ENCODE data around the gene DNAH7. TPM values are rescaled to one million over a fixed set of nuclear protein-coding genes. Genes with fewer than 3 reads are reported as not detected.

Gene DNAH7
- total RNA-seq, 1 donor = 0.10 TPM

DNA sequence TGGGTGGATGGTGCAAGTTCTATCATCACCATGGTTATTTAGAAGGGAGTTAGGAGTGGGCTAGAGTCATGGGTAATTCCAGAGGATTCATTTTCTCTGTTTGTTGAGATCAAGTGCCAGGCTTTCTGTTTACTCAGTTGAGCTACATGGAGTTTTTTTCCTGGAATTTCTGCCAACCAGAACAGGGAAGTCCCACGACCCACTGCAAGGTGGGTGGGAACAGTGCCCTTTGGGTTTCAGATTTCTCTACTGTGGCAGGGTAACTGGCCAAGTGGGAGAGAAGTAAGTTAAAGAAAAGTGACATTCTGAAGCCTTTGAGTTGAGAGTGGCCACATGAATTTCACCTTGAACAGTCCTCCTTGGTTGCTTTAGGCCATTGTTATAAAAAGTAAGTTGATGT is 272.8 kb downstream of the DNAH7 start:
- H3K27me3 ChIP-seq (ENCODE audit: insufficient read depth, low read length) = no peaks in the 10 kb centered on the region
- H3K4me1 ChIP-seq (ENCODE audit: insufficient read depth, low read length) = no peaks in the 10 kb centered on the region
- H3K4me3 ChIP-seq (ENCODE audit: low read length) = no peak overlapping the region
- no peaks in the 10 kb centered on the region for H3K9me3 ChIP-seq (ENCODE audit: low read depth, low read length)

DNA sequence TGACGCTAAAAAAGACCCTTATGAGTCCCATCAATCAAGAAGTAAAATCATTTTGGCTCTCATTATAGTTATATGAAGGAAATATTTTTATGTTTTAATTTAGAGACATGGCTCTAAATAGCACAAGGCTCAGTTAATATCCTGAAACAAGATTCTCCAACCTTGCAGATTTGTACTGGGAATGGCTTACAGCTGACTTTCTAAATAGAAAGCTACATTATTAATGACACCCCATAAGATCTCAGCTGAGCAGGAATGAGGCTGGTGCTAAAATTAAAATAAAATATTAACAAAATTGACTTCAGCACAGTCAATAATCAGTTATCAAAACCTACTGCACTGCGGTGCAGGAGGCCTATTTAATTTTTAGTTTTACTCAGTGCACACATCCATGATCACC is 274.8 kb downstream of the DNAH7 start:
- Histone ChIP-seq H3K9me3 (ENCODE audit: low read depth, low read length) (no peaks in the 10 kb centered on the region), H3K27me3 (ENCODE audit: insufficient read depth, low read length) (no peaks in the 10 kb centered on the region), H3K4me1 (ENCODE audit: insufficient read depth, low read length) (no peaks in the 10 kb centered on the region), H3K4me3 (ENCODE audit: low read length) (no peak overlapping the region)

DNA sequence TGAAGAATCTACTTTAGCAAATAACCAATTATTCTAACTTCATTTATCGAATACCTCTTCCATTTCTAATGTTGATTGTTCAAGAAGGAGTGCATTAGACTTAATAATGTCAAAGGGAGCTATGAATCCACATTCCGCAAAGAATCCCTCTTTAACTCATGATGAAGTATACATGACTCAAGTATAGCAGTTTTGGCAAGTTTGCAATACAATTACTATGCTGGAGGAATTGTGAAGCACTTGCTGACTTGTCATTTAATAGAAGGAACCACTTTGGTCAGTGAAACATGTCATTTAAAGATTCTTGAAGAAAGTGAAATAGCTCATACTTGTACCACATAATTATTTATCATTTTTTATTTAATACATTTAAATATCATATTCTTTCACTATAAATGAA is 286.5 kb downstream of the DNAH7 start:
- no peaks in the 10 kb centered on the region for H3K27me3 ChIP-seq (ENCODE audit: insufficient read depth, low read length)
- H3K4me1 ChIP-seq (ENCODE audit: insufficient read depth, low read length) = no peaks in the 10 kb centered on the region
- no peaks in the 10 kb centered on the region for H3K9me3 ChIP-seq (ENCODE audit: low read depth, low read length)
- no peak overlapping the region for H3K4me3 ChIP-seq (ENCODE audit: low read length)

DNA sequence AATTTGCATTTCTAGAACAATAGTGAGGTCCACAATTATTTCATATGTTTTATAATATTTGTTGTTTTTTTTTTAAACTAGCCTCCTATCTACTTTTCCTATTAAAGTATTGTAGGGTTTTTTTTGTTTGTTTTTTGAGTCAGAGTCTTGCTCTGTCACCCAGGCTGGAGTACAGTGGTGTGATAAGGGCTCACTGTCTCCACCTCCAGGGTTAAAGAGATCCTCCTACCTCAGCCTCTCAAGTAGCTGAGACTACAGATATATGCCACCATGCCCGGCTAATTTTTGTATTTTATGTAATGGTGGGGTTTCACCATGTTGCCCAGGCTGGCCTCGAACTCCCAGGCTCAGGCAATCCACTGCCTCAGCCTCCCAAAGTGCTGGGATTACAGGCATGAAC is 289.1 kb downstream of the DNAH7 start:
- no peak overlapping the region for H3K4me3 ChIP-seq (ENCODE audit: low read length)
- H3K4me1 ChIP-seq (ENCODE audit: insufficient read depth, low read length) = no peaks in the 10 kb centered on the region
- H3K27me3 ChIP-seq (ENCODE audit: insufficient read depth, low read length) = no peaks in the 10 kb centered on the region
- no peaks in the 10 kb centered on the region for H3K9me3 ChIP-seq (ENCODE audit: low read depth, low read length)

DNA sequence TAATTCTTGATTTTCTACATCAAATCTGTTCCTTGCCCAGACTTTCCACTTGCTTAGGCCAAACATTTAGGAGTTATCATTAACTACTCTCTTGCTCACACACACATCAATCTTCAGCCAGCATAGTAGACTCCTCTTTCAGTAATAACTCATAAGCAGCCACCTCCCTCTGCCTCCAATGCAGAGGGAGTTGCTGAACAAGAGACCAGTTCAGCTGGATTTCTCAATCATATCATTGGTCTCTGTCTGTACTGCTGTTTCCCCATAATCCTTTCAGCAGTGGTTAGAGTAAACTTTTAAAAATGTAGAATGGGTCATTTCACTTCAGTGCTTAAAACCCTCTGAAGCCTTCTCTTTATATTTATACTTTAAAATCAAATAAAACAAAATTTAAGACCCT is 298.7 kb downstream of the DNAH7 start:
- H3K4me3 ChIP-seq (ENCODE audit: low read length) = no peak overlapping the region
- H3K4me1 ChIP-seq (ENCODE audit: insufficient read depth, low read length) = no peaks in the 10 kb centered on the region
- peaks cover under 1% of the 10 kb centered on the region for H3K9me3 ChIP-seq (ENCODE audit: low read depth, low read length)
- no peaks in the 10 kb centered on the region for H3K27me3 ChIP-seq (ENCODE audit: insufficient read depth, low read length)

DNA sequence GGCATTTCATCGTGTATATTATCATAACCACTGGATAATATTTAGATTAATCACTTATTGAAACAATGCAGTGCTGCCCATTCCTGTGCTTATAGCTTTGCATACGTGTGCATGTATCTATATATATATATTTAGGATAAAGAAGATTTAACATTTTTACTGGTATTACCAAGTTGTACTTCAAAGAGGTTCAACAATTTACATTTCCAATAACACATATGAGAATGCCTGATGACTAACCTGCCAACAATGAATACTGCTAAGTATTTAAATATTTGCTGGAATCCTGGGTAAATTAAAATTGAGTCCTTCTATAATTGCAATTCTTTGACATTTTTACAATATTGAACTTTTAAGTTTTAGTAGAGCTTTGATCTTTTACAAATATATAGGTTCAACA is 300.2 kb downstream of the DNAH7 start:
- no peaks in the 10 kb centered on the region for H3K27me3 ChIP-seq (ENCODE audit: insufficient read depth, low read length)
- H3K4me3 ChIP-seq (ENCODE audit: low read length) = no peak overlapping the region
- peaks cover 11% of the 10 kb centered on the region for H3K9me3 ChIP-seq (ENCODE audit: low read depth, low read length)
- no peaks in the 10 kb centered on the region for H3K4me1 ChIP-seq (ENCODE audit: insufficient read depth, low read length)

DNA sequence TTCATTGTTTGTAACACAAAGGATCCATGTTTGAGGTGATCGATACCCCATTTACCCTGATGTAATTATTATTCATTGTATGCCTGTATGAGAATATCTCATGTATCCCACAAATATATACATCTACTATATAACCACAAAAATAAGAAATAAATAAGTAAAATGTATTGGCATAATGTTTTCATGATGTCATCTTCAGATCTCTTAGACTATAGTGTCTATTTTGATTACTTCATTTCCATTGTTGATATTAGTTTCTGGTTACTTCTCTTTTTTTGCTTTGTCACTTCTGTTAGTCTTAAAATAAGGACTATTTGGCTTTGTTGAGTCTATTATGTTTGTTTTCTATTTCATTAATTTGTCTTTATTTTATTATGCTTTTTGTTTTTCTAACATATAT is 301.9 kb downstream of the DNAH7 start:
- Histone ChIP-seq H3K9me3 (ENCODE audit: low read depth, low read length) (peaks cover 11% of the 10 kb centered on the region), H3K4me3 (ENCODE audit: low read length) (no peak overlapping the region), H3K27me3 (ENCODE audit: insufficient read depth, low read length) (no peaks in the 10 kb centered on the region), H3K4me1 (ENCODE audit: insufficient read depth, low read length) (no peaks in the 10 kb centered on the region)

DNA sequence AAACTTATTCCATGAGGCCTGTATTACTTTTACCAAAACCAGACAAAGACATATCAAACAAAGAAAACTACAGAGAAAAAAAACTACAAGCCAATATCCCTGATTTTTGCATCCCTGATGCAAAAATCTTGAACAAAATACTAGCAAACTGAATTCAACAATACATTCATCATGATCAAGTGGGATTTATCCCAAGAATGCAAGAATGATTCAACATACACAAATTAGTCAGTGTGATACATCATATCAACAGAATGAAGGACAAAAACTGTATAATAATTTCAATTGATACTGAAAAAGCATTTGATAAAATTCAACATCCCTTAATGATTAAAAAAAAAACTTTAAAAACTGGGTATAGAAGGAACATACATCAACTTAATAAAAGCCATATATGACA is 304.8 kb downstream of the DNAH7 start:
- Histone ChIP-seq H3K4me3 (ENCODE audit: low read length) (no peak overlapping the region), H3K4me1 (ENCODE audit: insufficient read depth, low read length) (no peaks in the 10 kb centered on the region), H3K27me3 (ENCODE audit: insufficient read depth, low read length) (no peaks in the 10 kb centered on the region), H3K9me3 (ENCODE audit: low read depth, low read length) (peaks cover 16% of the 10 kb centered on the region)

DNA sequence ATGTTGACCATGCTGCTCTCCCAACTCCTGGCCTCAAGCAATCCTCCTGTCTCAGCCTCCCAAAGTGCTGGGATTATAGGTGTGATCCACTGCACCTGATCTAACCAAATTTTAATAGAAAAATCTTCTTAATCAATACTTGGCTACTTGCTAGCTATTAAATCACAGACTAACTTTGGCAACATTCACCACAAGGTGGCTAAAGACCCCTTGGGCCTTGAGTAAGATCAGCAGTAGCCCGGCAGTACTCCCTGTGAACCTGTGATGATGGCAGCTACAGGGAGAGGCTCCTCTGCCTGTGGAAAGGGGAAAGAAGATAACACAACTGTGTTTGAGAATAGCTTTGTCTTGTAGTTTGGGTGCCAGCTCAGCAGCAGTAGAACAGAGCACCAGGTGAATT is 308.8 kb downstream of the DNAH7 start:
- H3K4me1 ChIP-seq (ENCODE audit: insufficient read depth, low read length) = no peaks in the 10 kb centered on the region
- no peak overlapping the region for H3K4me3 ChIP-seq (ENCODE audit: low read length)
- H3K27me3 ChIP-seq (ENCODE audit: insufficient read depth, low read length) = no peaks in the 10 kb centered on the region
- peaks cover 14% of the 10 kb centered on the region for H3K9me3 ChIP-seq (ENCODE audit: low read depth, low read length)

DNA sequence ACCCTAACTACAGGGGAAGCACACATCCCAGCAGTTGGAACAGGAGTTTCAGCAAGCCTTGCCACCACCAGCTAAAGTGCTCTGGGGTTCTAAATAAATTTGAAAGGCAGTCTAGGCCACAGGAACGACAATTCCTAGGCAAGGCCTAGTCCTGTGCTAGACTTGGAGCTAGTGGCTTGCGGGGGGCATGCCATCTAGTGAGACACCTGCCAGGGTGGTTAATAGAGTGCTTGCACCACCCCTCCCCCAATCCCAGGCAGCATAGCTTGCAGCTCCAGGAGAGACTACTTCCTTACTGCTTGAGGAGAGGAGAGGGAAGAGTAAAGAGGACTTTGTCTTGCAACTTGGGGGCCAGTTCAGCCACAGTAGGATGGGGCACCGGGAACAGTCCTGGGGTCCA is 309.8 kb downstream of the DNAH7 start:
- H3K9me3 ChIP-seq (ENCODE audit: low read depth, low read length) = peaks cover 5% of the 10 kb centered on the region
- no peaks in the 10 kb centered on the region for H3K27me3 ChIP-seq (ENCODE audit: insufficient read depth, low read length)
- H3K4me1 ChIP-seq (ENCODE audit: insufficient read depth, low read length) = no peaks in the 10 kb centered on the region
- H3K4me3 ChIP-seq (ENCODE audit: low read length) = no peak overlapping the region

DNA sequence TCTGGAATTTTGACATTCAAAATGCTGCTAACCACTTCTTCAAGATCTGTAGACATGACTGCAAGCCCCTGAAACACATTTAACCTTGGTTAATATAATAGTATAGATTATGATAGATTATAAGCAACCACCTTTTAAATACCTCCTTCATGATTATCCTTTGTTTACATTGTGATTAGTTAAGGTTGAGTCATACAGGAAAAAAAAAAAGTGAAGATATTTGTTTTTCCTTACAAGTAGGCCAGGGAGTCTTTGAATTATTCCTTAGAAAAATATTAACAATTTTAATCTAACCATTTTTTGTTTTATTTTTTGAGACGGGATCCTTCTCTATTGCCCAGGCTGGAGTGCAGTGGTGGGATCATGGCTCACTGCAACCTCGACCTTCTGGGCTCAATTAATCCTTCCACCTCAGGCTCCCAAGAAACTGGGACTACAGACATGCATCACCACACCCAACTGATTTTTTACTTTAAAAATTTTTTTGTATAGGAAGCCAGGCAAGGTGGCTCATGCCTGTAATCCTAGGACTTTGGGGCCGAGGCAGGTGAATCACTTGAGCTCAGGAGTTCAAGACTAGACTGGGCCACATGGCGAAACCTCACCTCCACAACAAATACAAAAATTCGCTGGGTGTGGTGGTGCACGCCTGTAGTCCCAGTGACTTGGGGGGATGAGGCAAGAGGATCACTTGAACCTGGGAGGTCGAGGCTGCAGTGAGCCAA is 312.3 kb downstream of the DNAH7 start:
- H3K4me3 ChIP-seq (ENCODE audit: low read length) = no peak overlapping the region
- H3K9me3 ChIP-seq (ENCODE audit: low read depth, low read length) = peaks cover 4% of the 10 kb centered on the region
- no peaks in the 10 kb centered on the region for H3K27me3 ChIP-seq (ENCODE audit: insufficient read depth, low read length)
- H3K4me1 ChIP-seq (ENCODE audit: insufficient read depth, low read length) = no peaks in the 10 kb centered on the region

DNA sequence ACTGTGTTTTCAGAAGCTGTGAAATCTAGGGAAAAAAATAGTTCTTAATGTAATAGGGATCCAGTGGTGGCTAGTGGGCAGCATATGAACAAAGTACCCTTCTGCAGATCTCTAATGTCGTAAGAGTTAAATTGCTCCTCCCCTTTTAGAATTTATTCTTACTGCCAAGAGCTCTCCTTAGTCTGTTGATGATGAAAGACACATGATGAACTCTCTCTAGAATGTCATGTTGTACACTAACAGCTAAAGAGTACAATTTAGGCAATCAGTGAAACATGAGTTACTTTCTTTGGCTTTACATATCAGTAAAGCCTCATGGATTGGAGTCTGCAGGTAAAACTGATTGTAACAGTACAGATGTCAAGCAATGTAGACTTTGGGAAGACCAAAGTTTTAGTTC is 327.4 kb downstream of the DNAH7 start:
- Histone ChIP-seq H3K9me3 (ENCODE audit: low read depth, low read length) (no peaks in the 10 kb centered on the region), H3K4me3 (ENCODE audit: low read length) (no peak overlapping the region), H3K4me1 (ENCODE audit: insufficient read depth, low read length) (no peaks in the 10 kb centered on the region), H3K27me3 (ENCODE audit: insufficient read depth, low read length) (no peaks in the 10 kb centered on the region)

DNA sequence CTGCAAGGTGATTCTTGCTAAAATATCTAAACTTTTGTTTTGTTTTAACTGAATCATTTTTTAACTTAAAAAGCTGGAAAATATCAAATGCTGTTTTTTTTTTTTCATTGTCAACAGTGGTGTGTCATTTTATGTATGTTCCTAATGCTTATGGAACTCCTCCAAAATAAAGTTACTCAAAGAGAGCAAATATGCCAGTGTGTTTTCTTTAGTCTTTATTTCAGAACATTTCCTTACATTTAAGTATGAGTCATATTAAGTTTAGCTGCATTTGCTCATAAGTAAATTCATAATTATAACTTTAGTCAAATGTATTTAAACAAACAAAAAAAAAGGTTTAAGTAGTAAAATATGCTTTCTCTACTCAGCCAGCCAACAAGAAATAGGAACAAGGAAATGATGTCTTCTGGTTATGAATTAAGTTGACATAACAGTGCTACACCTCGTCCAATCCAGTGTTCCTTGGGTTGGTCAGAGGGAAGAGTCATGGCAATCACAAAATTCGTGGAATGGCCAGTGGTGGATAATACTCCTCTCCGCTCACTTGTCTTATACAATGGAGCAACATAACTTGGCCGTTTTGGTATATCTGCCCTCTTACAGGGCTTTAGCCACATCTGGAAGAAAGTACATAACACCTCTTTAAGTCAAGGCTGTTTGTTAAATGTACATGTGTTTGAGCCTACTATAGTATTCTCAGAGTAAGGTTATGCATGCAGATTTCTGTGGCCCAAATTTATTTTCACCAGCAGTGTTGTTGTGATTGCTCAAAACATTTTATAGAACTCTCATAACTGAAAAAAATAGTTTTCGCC is 330.9 kb downstream of the DNAH7 start:
- Histone ChIP-seq H3K4me3 (ENCODE audit: low read length) (no peak overlapping the region), H3K9me3 (ENCODE audit: low read depth, low read length) (no peaks in the 10 kb centered on the region), H3K4me1 (ENCODE audit: insufficient read depth, low read length) (no peaks in the 10 kb centered on the region), H3K27me3 (ENCODE audit: insufficient read depth, low read length) (no peaks in the 10 kb centered on the region)

DNA sequence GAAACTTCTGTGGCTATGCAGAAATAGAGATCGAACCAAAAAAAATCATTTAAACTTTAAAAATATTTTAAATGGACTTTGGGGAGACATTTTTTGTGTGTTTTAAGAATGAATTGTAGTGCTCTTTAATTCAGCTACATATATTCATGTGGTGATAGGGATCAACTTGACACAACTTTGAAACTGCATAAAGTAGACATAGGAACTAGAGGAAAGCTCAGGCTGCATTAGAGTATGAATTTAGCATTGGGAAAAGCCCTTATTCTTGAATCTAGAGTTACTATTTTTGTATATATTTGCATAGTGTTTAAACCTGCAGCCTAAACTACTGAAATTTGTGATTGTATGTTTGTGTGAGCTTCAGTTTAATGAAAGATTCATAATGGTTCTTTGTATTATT is 333.3 kb downstream of the DNAH7 start:
- Histone ChIP-seq H3K27me3 (ENCODE audit: insufficient read depth, low read length) (no peaks in the 10 kb centered on the region), H3K4me3 (ENCODE audit: low read length) (no peak overlapping the region), H3K9me3 (ENCODE audit: low read depth, low read length) (no peaks in the 10 kb centered on the region), H3K4me1 (ENCODE audit: insufficient read depth, low read length) (no peaks in the 10 kb centered on the region)

DNA sequence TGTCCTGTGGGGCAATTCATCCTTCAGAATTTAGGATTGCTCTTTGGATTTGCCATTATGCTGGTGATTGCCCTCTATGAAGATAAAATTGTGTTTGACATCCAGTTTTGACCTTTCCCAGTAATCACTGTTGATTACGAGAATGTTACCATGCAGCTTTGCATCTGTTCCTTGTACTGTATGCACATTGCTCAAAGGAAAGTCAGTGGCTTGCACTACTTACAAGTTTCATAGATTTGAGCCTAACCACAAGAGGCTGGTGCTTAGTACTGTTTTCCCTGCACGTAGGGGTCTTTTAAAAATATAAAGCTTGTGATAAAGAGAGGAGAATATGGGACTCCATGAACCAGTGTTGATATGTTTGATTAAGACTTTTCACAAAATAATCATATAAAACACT is 333.7 kb downstream of the DNAH7 start:
- H3K27me3 ChIP-seq (ENCODE audit: insufficient read depth, low read length) = no peaks in the 10 kb centered on the region
- no peaks in the 10 kb centered on the region for H3K4me1 ChIP-seq (ENCODE audit: insufficient read depth, low read length)
- H3K4me3 ChIP-seq (ENCODE audit: low read length) = no peak overlapping the region
- H3K9me3 ChIP-seq (ENCODE audit: low read depth, low read length) = no peaks in the 10 kb centered on the region

DNA sequence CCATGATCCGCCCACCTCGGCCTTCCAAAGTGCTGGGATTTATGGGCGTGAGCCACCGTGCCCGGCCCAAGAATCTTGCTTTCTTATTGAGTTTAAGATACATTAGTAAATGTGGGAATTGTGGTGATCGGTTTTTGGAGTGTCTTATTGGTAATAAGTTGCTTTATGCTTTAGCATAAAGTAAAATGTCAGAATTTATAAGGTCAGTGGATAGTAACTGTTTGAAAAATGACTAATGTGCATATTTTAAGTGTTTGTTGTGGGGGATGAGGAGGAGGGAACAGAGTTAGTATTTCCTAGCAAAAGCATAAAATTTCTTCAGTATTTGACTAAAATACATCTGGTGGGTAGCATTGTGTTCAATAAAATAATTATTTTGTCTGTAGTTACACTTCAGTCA is 334.2 kb downstream of the DNAH7 start:
- H3K27me3 ChIP-seq (ENCODE audit: insufficient read depth, low read length) = no peaks in the 10 kb centered on the region
- H3K4me3 ChIP-seq (ENCODE audit: low read length) = no peak overlapping the region
- no peaks in the 10 kb centered on the region for H3K4me1 ChIP-seq (ENCODE audit: insufficient read depth, low read length)
- H3K9me3 ChIP-seq (ENCODE audit: low read depth, low read length) = no peaks in the 10 kb centered on the region
